A673 (cell line): ENCODE measurements around the gene B3GNT7.

Experiments used
- EZH2 ChIP-seq: fragments of 200-600 bp; sonication (generic); IDR thresholded peaks from 2 replicates; pipeline ENCODE4 v1.6.1; 2017; ENCODE audit warnings: borderline replicate concordance, low read depth, mild to moderate bottlenecking, mixed read lengths, antibody characterized with exemption, low read length; ENCODE audit not compliant: poor library complexity, severe bottlenecking
- TF ChIP-seq, protein P1 (sequence below): fragments of 300-800, 200-600 bp; sonication (generic); conservative IDR thresholded peaks from 2 replicates; pipeline ENCODE4 v1.5.1; 2017; ENCODE audit warnings: low read depth, mild to moderate bottlenecking, antibody characterized with exemption, low read length, moderate library complexity, mixed read lengths

DNA sequence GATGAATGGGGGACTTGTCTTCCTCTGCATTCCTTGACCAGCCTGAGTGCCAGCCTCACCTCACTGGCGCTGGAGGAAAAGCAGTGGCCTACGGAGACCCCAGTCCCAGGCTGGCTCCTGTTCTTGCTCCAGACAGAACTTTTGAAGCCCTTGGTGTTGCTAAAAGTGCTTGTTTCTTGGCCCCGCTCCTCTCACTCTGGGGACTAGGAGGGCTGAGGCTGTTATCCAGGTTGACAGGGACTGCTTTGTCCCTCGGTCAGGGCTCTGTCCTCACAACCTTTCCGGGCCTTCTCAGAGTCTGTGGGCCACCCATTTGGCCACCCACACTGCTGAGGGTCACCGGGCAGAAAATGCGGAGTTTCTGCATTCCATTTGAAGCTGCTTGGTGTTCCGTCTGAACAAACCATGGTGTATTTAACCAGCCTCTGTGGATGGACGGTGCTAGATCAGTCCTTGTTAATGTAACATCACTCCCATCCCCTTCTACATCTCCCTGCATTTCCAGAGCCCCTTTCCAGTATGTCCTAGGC, 25.6 kb downstream of the B3GNT7 start:
- TF ChIP-seq, protein P1, sequence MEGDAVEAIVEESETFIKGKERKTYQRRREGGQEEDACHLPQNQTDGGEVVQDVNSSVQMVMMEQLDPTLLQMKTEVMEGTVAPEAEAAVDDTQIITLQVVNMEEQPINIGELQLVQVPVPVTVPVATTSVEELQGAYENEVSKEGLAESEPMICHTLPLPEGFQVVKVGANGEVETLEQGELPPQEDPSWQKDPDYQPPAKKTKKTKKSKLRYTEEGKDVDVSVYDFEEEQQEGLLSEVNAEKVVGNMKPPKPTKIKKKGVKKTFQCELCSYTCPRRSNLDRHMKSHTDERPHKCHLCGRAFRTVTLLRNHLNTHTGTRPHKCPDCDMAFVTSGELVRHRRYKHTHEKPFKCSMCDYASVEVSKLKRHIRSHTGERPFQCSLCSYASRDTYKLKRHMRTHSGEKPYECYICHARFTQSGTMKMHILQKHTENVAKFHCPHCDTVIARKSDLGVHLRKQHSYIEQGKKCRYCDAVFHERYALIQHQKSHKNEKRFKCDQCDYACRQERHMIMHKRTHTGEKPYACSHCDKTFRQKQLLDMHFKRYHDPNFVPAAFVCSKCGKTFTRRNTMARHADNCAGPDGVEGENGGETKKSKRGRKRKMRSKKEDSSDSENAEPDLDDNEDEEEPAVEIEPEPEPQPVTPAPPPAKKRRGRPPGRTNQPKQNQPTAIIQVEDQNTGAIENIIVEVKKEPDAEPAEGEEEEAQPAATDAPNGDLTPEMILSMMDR: no peak
- no peak for TF ChIP-seq EZH2
